Measurements from ENCODE around the gene TECTB.

TECTB gene

DNA sequence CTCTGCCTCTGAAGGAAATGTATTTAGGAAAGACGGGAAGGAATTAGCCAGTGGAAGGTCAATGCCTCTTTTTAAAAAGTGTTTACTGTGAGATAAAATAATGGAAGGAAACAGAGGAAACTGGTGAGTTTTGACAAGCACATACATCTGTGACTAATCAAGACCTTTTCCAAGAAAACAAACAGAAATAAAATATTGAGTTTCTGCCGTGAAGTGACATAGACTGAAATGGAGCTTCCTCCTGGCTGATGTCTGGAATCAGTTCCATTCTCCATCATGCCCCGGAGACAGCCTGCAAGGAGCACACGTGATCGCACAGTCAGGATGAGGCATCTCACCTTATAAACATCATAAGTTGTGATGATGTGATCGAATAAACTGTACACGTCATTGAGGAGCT, 30.7 kb downstream of the TECTB start:
- no peaks in the 10 kb centered on the region for H3K9me3 ChIP-seq (ENCODE audit: low read length)
- no peak overlapping the region for H3K4me3 ChIP-seq (ENCODE audit: low read depth in 1 of 2, low read length in 2 of 2)
- no peaks in the 10 kb centered on the region for H3K4me1 ChIP-seq (ENCODE audit: insufficient read depth, low read length)
- H3K27me3 ChIP-seq (ENCODE audit: control insufficient read depth in 1 of 2, insufficient read depth in 2 of 2, low read length in 2 of 2), result no peaks in the 10 kb centered on the region
- H3K36me3 ChIP-seq (ENCODE audit: insufficient read depth, low read length), result no peaks in the 10 kb centered on the region
- no peak overlapping the region for H3K27ac ChIP-seq (ENCODE audit: low read depth, low read length)
- H3K9ac ChIP-seq (ENCODE audit: low read length), result no peak overlapping the region

DNA sequence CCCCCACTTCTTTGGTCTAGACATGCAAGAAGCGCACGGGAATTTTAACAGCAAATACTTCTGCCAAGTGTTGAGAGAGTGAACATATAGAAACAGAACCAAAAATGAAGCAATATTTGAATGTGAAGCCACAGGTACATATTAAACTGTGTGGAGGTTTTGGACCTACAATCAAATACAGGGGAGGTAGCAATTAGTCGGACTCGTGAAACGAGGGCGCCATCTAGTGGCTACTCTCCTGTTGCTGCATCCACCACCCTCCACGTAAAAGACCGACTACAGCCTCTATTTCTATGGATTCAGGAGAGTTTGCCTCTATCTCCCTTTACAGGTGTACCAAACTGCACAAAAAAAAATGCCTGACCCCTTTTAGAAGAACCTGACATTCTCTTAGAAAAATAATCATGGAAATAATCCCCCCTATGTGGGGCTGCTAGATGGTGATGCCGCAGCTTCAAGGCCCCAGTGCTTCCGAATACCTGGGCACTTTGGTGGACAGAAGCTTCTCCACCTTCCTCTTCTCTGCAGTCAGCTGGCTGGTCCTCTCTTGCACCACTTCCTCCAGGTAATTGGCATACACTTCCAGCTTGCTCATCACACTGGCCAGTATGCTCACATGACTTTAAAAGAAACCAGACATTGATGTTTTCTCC, 31.7 kb downstream of the TECTB start:
- H3K27me3 ChIP-seq (ENCODE audit: control insufficient read depth in 1 of 2, insufficient read depth in 2 of 2, low read length in 2 of 2), result no peaks in the 10 kb centered on the region
- no peak overlapping the region for H3K27ac ChIP-seq (ENCODE audit: low read depth, low read length)
- H3K9ac ChIP-seq (ENCODE audit: low read length), result no peak overlapping the region
- no peaks in the 10 kb centered on the region for H3K36me3 ChIP-seq (ENCODE audit: insufficient read depth, low read length)
- no peak overlapping the region for H3K4me3 ChIP-seq (ENCODE audit: low read depth in 1 of 2, low read length in 2 of 2)
- no peaks in the 10 kb centered on the region for H3K4me1 ChIP-seq (ENCODE audit: insufficient read depth, low read length)
- no peaks in the 10 kb centered on the region for H3K9me3 ChIP-seq (ENCODE audit: low read length)

DNA sequence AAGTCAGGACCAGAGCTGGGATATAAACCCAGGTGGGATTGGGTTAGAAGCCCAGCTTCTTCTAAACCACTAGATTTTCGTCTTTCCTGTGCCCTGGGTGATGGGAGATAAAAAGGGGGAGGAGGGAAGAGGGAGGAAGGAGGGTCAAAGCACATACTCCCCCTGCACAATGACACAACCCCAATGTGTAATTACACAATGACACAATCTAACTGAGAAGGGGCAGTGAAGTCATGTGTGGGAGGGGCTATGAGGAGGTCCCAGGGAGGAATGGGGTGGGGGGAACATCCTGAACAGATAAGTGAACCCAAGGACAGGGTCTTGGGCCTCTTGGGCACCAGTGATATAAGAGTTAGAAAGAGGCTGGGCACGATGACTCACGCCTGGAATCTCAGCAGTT, 44.5 kb downstream of the TECTB start:
- H3K27ac ChIP-seq (ENCODE audit: low read depth, low read length), result no peak overlapping the region
- no peaks in the 10 kb centered on the region for H3K9me3 ChIP-seq (ENCODE audit: low read length)
- H3K9ac ChIP-seq (ENCODE audit: low read length), result no peak overlapping the region
- H3K36me3 ChIP-seq (ENCODE audit: insufficient read depth, low read length), result no peaks in the 10 kb centered on the region
- H3K4me1 ChIP-seq (ENCODE audit: insufficient read depth, low read length), result no peaks in the 10 kb centered on the region
- H3K4me3 ChIP-seq (ENCODE audit: low read depth in 1 of 2, low read length in 2 of 2), result no peak overlapping the region
- H3K27me3 ChIP-seq (ENCODE audit: control insufficient read depth in 1 of 2, insufficient read depth in 2 of 2, low read length in 2 of 2), result no peaks in the 10 kb centered on the region

DNA sequence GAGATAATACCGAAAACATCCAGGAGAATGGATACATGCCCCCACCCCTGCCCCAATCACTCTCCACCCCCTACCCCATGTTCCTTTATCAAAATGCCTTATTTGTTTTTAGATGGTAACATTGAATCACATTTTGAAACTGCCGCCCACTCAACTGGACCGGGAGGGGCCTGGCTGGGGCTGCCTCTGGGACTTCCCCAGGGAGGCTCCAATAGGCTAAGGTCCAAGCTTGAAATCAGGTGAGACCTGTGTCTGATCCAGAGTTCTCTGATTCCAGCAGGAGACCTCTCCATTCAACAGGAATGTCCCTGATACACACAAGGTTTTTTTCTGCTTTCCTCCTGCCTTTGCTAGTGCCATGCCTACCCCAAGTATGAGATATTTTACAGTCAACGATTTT, 47.0 kb downstream of the TECTB start:
- no peaks in the 10 kb centered on the region for H3K27me3 ChIP-seq (ENCODE audit: control insufficient read depth in 1 of 2, insufficient read depth in 2 of 2, low read length in 2 of 2)
- no peaks in the 10 kb centered on the region for H3K36me3 ChIP-seq (ENCODE audit: insufficient read depth, low read length)
- H3K4me3 ChIP-seq (ENCODE audit: low read depth in 1 of 2, low read length in 2 of 2), result no peak overlapping the region
- H3K27ac ChIP-seq (ENCODE audit: low read depth, low read length), result no peak overlapping the region
- H3K9me3 ChIP-seq (ENCODE audit: low read length), result no peaks in the 10 kb centered on the region
- no peak overlapping the region for H3K9ac ChIP-seq (ENCODE audit: low read length)
- H3K4me1 ChIP-seq (ENCODE audit: insufficient read depth, low read length), result no peaks in the 10 kb centered on the region

DNA sequence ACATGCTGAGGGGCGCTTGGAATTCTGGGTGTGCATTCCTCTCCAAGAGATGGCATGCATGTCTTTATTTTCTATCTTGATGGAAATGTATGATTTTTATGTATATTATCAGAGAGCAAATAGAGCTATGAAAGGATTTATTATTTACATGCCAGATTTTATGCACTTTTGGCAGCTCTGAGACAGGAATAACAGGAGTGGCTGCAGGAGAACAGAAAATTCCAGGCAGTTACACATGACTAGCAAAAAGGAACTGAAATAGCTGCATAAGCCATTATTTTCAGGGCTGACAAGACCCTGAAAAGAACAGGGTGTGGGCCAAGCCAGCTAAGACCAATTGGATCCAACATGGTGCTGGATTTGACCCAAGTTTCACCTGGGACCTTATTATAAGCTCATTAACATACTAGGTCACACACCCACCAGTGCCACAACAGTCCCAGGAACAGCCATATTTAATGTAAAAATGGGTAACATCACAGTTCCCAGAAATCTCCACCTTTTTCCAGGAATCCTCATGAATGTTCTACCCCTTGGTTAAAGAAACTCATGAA, 47.5 kb downstream of the TECTB start:
- Histone ChIP-seq H3K4me1 (ENCODE audit: insufficient read depth, low read length) (no peaks in the 10 kb centered on the region), H3K9ac (ENCODE audit: low read length) (no peak overlapping the region), H3K27me3 (ENCODE audit: control insufficient read depth in 1 of 2, insufficient read depth in 2 of 2, low read length in 2 of 2) (no peaks in the 10 kb centered on the region), H3K27ac (ENCODE audit: low read depth, low read length) (no peak overlapping the region), H3K4me3 (ENCODE audit: low read depth in 1 of 2, low read length in 2 of 2) (no peak overlapping the region), H3K9me3 (ENCODE audit: low read length) (no peaks in the 10 kb centered on the region), H3K36me3 (ENCODE audit: insufficient read depth, low read length) (no peaks in the 10 kb centered on the region)

DNA sequence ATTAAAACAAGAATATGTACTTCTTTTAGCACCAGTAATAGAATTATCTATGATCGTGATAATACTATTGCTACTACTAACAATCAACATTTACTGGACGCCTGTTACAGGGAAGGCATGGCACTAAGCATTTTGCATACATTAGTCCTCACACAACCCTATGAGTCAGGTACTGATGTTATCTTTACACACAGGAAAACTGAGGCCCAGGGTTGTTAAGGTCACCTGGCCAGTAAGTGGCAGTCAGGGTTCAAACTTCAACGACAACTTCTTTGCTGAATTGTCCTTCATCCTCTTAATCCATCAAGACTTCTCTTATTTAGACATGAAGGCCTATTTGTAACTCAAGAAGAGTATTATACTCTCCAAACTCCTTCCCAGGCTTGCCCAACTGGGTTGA, 48.8 kb downstream of the TECTB start:
- no peaks in the 10 kb centered on the region for H3K36me3 ChIP-seq (ENCODE audit: insufficient read depth, low read length)
- no peaks in the 10 kb centered on the region for H3K9me3 ChIP-seq (ENCODE audit: low read length)
- H3K4me3 ChIP-seq (ENCODE audit: low read depth in 1 of 2, low read length in 2 of 2), result no peak overlapping the region
- H3K9ac ChIP-seq (ENCODE audit: low read length), result no peak overlapping the region
- H3K4me1 ChIP-seq (ENCODE audit: insufficient read depth, low read length), result no peaks in the 10 kb centered on the region
- no peaks in the 10 kb centered on the region for H3K27me3 ChIP-seq (ENCODE audit: control insufficient read depth in 1 of 2, insufficient read depth in 2 of 2, low read length in 2 of 2)
- no peak overlapping the region for H3K27ac ChIP-seq (ENCODE audit: low read depth, low read length)

DNA sequence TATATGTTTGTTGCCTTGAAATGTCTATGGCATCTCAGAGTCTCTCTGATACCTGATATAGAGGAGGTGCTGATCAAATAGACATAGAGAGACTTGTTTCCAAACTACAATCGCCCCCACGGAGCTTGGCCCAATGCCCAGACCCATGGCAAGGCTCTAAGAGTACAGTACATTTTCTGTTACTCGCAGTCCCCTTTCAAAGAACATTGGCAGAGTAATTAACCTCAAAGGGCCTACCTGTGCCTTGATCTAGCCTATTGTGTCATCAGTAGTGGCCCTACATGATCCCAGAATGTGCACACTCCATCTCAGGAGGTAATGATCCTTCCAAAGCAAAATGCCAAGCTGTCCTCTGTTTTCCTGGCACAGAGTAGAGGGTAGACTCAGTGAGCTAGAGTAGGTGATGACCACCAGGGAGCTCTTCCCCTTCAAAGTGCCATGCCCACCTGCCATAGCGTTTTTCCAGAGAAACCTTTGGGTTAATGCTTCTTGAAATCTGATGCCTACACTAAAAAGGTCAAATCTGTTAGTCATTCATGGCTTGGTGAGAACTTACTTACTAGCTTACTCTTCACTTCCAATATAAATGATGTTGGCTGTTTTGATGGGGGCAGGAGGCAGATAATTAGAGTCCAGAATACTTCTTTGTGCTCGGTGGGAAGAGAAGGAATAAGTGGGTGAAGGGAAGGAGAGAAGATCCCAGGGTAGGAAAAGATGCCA, 49.5 kb downstream of the TECTB start:
- Histone ChIP-seq H3K9me3 (ENCODE audit: low read length) (no peaks in the 10 kb centered on the region), H3K36me3 (ENCODE audit: insufficient read depth, low read length) (no peaks in the 10 kb centered on the region), H3K9ac (ENCODE audit: low read length) (no peak overlapping the region), H3K4me3 (ENCODE audit: low read depth in 1 of 2, low read length in 2 of 2) (no peak overlapping the region), H3K27me3 (ENCODE audit: control insufficient read depth in 1 of 2, insufficient read depth in 2 of 2, low read length in 2 of 2) (no peaks in the 10 kb centered on the region), H3K27ac (ENCODE audit: low read depth, low read length) (no peak overlapping the region), H3K4me1 (ENCODE audit: insufficient read depth, low read length) (no peaks in the 10 kb centered on the region)

DNA sequence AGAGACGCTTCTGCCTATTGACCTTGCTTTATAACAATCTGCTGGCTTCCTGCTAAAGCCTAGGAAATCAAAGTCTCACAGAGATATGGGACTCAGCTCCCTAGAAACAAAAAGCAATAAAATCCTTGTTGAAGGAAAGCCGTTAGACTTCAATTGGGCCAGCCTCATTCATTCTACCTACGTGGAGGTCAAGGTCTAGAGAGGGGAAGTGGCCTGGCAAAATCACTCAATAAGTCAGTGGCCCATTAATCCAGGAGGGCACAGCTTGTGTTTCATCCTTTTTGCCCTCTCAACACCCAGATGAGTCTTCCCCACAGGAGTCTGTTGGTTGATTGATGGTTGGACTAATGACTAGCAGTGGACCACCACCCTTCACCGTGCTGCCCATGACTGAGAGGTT, 50.3 kb downstream of the TECTB start:
- no peaks in the 10 kb centered on the region for H3K4me1 ChIP-seq (ENCODE audit: insufficient read depth, low read length)

DNA sequence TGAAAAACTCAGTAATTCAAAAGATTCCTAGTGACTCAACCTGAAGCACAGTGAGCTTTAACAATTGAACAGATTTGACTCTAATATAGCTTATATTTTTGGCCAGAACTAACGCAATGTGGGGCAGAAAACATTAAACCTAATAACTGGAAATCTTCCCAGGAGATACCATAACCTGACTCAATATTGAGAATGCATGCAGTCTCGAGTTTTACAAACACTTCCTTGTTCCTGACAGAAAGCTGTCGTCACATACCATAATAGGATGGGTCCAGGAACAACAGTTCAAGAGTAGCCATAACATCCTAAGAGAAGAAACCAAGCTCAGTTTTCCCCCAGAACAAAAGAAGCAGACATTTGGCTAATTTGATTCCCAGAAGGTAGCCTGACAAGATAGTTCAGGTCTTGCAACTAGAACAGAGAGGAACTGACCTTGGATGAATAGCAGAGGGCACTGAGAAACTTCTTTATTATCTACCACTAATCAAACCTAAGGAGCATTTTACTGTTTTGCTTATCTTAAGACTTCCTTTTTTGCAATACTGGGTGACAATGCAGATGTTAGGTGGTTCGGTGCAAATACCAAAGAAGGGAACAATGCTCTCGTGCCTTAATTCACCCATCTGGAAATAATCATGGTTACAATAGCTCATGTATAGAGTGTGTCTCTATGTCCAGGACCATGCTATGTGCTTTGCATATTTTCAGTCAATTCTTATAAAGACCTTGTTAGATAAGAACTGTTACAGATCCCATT, 52.1 kb downstream of the TECTB start:
- Histone ChIP-seq H3K4me1 (ENCODE audit: insufficient read depth, low read length) (no peaks in the 10 kb centered on the region), H3K27ac (ENCODE audit: low read depth, low read length) (no peak overlapping the region)

More for the DNA sequence above, 50.3 kb downstream of the TECTB start:
- Histone ChIP-seq H3K4me3 (ENCODE audit: low read depth in 1 of 2, low read length in 2 of 2) (no peak overlapping the region), H3K27ac (ENCODE audit: low read depth, low read length) (no peak overlapping the region), H3K36me3 (ENCODE audit: insufficient read depth, low read length) (no peaks in the 10 kb centered on the region), H3K9me3 (ENCODE audit: low read length) (no peaks in the 10 kb centered on the region), H3K9ac (ENCODE audit: low read length) (no peak overlapping the region), H3K27me3 (ENCODE audit: control insufficient read depth in 1 of 2, insufficient read depth in 2 of 2, low read length in 2 of 2) (no peaks in the 10 kb centered on the region)

DNA sequence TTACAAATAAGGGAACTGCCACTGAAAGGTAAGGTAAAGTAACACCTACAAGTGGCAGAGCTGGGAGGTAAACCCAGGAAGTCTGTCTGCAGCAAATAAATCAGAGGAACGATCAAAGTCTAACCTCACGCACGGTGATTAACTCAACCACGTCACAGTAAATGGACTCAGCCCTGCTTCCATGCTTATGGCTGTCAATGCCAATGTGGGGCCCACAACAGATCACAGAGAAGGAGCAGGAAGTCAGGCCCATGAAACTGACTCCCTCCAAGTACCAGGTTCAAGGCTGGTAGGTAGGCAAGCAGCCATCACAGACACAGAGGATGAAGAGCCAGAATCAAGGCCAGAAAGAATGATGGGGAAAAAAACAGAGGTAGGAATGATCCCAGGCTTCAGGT, 52.7 kb downstream of the TECTB start:
- Histone ChIP-seq H3K4me1 (ENCODE audit: insufficient read depth, low read length) (no peaks in the 10 kb centered on the region), H3K27ac (ENCODE audit: low read depth, low read length) (no peak overlapping the region), H3K4me3 (ENCODE audit: low read depth in 1 of 2, low read length in 2 of 2) (no peak overlapping the region), H3K27me3 (ENCODE audit: control insufficient read depth in 1 of 2, insufficient read depth in 2 of 2, low read length in 2 of 2) (no peaks in the 10 kb centered on the region), H3K9ac (ENCODE audit: low read length) (no peak overlapping the region), H3K9me3 (ENCODE audit: low read length) (no peaks in the 10 kb centered on the region), H3K36me3 (ENCODE audit: insufficient read depth, low read length) (no peaks in the 10 kb centered on the region)

More for the DNA sequence above, 52.1 kb downstream of the TECTB start:
- Histone ChIP-seq H3K27me3 (ENCODE audit: control insufficient read depth in 1 of 2, insufficient read depth in 2 of 2, low read length in 2 of 2) (no peaks in the 10 kb centered on the region), H3K9me3 (ENCODE audit: low read length) (no peaks in the 10 kb centered on the region), H3K4me3 (ENCODE audit: low read depth in 1 of 2, low read length in 2 of 2) (no peak overlapping the region), H3K9ac (ENCODE audit: low read length) (no peak overlapping the region), H3K36me3 (ENCODE audit: insufficient read depth, low read length) (no peaks in the 10 kb centered on the region)

DNA sequence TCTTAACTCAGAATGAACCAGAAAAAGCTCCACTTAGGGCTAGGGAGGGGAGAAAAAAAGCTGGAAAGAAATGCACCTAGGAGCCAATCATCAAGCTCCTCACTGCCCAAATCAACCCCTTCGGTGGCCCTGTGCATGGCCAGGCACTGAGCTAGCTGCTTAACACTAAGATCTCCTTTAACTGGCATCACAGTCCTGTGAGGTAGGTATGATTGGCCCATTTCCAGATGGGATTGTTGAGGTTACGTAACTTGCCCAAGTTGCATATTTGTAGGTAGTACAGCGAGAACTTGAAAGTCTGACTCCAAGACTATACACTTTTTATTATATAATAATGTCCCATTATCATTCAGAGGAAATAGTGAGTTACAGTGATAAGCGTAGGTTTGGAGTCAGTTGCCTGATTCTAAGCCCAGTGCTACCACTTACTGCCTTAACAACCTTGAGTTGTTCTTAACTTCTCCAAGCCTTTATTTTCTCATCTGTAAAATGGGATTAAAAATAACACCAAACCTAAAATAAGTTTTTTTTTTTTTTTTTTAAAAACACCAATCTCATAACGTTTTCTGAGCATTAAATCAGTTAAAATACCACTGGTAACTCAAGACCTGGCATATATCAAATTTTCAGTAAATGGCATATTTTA, 53.5 kb downstream of the TECTB start:
- Histone ChIP-seq H3K9me3 (ENCODE audit: low read length) (no peaks in the 10 kb centered on the region), H3K4me3 (ENCODE audit: low read depth in 1 of 2, low read length in 2 of 2) (no peak overlapping the region), H3K27ac (ENCODE audit: low read depth, low read length) (no peak overlapping the region), H3K27me3 (ENCODE audit: control insufficient read depth in 1 of 2, insufficient read depth in 2 of 2, low read length in 2 of 2) (no peaks in the 10 kb centered on the region), H3K9ac (ENCODE audit: low read length) (no peak overlapping the region), H3K4me1 (ENCODE audit: insufficient read depth, low read length) (no peaks in the 10 kb centered on the region), H3K36me3 (ENCODE audit: insufficient read depth, low read length) (no peaks in the 10 kb centered on the region)

Measured in muscle layer of colon (tissue), 2 donors.